NCI-H2107 treated with DMSO at 0.1 percent for 48 hours (cell line): Measurements from ENCODE around the gene RMND1.

Experiments
- DNase-seq: peaks from one replicate; lab custom pipeline; 2025; ENCODE audit not compliant: unreplicated experiment; lab: John Stamatoyannopoulos, UW

Gene RMND1

DNA sequence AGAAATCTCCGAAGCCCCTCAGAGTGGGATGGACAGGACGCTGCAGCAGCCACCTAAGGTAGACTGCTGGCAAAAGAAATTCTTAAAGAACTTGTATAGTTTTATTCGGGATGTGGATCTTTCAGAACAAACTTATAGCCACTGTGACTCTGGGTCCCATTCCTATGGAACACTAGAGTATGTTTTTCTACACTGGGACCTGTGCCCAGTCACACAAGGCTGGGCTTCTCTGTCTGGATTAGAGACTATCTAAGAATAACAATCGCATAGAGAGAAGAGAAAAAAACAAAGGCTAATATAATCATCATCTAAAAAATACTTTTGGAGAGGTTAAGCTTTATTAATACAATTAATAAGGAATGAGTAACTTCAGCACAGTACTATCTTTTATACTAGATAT, 28.9 kb downstream of the RMND1 start:
- DNase-seq = no peak

DNA sequence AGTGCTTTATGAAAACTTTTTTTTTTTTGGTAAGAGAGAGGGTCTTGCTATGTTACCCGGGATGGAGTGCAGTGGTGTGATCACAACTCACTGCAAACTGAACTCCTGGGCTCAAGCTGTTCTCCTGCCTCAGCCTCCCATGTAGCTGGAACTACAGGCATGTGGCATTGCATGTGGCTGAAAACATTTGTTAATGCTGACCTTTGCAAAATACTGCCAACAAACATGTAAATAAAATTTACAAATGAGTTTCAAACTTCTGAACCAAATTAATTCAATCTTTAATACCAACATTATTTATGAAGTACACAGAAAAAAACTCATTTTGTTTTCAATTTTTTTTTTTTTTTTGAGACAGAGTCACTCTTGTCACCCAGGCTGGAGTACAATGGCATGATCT, 34.4 kb downstream of the RMND1 start:
- DNase-seq = no peak

DNA sequence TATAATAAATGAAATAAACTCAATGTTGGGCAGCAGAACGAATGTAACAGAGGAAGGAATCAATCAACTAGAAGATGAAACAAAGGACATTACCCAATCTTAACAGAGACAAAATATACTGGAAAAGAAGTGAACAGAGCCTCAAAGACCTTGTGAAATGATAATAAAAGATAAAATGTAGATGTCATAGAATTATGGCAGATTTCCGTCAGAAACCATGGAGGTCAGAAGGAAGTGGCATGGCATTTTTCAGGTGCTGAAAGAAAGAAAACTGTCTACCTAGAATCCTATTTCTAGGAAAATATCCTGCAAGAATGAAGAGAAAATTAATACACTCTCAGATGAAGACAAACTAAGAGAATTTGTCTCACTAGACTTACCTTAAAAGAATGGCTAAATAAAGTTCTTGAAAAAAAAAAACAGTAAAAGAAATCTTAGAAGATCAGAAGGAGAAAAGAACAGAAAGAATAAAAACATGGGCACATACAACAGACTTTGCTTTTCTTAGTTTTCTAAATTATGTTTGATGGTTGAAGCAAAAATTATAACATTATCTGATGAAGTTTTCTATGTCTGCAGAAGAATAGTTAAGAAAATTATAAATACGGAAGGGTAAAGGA, 37.2 kb downstream of the RMND1 start:
- no peak for DNase-seq

DNA sequence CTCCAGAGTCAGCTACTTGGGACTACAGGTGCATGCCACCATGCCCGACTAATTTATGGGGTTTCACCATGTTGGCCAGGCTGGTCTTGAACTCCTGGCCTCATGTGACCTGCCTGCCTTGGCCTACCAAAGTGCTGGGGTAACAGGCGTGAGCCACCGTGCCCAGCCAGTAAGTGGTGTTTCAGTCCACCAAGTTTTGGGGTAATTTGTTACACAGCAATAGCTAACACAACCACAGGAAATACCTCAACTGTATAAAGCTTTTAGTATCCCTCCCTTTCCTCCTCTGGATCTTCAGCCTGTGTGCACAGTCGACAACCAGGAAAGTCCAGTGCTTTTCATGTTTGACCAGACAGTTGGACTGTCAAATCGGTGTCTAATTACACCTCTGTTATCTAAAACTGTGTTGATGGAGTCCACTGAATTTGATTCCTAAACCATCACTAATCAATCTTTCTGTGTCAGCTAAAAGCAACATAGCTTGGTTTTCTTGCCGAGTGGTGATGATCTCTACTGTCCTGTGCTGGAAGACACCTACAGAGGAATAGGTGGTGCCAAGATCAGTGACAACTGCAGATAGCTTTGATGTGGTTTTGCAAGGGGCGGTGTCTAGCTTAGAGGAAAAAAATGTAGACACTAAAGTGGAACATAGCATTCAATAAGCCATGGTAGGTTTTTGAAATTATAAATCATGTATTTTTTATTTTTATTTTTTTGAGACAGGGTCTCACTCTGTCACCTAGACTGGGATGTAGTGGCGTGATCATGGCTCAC, 38.4 kb downstream of the RMND1 start:
- DNase-seq = no peak

DNA sequence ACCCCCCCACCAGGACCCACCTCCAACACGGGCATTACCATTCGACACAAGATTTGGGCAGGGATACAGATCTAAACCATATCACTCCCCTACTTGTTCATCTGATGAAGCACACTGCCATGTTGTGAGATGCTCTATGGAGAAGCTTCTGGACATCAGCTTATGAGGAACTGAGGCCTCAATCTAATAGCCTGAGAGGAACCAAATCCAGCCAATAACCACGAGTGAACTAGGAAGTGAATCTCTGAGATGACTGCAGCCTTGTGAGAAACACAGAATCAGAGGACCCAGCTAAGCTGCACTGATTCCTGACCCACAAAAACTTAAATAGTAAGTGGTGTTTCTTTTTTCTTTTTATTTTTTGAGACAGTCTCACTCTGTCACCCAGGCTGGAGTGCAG, 39.0 kb downstream of the RMND1 start:
- no peak for DNase-seq

DNA sequence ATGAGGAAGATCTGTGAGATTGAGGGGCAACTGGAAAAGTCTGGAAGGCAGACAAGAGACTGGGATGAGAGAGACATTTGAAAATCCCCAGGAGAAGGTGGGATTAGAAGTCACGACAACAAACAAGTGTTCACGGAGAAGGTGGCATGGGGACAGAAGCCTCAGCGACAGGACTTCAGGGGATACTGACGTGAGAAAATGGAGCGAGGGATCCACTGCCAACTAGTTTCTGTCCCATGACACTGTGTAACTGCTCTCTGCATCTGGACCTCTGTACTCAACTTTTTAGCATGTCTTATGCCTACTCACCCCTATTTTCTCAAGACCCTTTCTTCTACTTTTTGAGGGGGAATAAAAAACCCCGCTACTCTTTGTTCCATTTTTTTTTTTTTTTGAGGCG, 42.2 kb downstream of the RMND1 start:
- no peak for DNase-seq

DNA sequence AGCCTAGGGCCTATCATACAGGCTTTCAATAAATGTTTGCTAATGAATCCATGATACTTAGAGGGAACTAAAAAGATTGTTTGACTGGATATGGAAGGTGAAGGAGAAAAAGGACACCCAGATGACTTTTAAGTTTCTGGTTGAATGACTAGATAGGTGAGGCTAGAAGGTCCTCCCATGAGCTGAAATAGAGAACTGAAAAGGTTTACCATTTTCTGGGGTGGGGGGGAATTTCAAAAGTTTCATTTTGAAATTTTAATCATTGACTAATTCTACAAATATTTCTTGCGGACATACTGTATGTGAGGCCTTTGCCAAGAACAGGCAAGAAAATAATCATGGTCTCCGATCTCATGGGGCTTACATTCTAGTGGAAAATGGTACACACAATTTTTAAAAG, 42.7 kb downstream of the RMND1 start:
- DNase-seq = no peak

DNA sequence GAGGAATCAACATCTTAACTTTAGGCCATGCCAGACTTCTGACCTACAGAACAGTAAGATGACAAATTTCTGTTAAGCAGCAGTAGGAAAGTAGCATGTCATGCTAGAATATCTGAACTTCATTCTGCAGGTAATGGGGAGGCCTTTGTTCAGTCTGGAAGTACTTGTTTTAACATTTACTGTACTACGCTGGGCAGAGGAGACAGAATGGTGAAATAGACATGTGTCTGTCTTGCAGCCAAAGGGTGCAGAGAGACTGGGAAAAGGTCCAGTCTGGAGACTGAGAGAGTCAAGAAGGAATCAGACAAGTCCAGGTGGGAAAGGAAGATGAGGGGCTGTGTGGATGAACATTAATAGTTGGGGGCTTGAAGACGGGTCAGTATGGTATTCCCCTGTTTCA, 43.1 kb downstream of the RMND1 start:
- no peak for DNase-seq

DNA sequence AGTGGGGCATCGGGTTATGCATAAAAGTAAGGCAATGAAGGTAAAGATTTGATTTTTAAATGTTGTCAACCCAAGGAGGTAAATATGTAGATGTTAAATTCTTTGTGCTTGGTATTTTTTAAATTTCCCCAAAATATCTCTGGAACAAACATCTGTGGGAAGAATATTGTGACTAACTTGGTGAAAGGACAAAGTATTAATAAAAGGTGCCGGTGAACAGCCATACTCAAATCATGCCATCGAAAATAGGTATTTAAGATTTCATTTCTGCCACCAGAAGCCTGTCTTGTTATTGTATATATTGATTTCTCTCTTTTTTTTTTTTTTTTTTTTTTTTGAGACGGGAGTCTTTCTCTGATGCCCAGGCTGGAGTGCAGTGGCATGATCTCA, 48.0 kb downstream of the RMND1 start:
- no peak for DNase-seq

DNA sequence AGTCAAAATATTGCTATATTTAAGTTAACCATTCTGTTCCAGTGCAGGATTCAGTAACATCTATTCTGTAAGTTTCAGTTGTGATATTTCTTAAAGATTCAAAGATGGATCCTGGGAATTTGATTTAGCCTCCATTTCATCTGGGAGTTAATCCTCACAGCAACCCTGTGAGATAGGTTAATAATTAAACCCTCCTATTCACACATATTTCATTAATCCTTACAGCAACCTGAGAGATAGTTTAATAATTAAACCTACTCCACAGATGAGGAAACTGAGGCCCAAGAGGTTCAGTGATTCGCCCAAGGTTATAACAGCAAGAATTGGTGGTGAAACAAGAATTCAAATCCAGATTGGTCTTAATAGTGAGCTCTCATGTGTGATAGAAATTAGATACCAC, 49.7 kb downstream of the RMND1 start:
- no peak for DNase-seq

DNA sequence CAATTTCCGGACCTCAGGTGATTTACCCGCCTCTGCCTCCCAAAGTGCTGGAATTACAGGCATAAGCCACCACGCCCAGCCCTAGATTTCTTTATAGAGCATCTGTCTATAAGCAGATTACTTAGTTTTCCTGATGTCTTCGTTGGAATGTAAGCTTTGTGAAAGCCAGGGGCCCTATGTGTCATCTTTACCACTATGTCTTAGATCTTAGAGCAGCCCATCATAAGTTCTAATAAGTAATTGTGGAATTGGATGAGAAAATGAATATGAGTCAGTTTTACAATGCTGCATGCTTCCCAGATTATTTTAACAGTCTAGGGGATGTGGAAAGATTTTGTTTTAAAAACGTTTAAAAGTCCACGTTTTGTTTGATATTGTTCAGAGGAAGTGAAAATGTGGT, 51.5 kb downstream of the RMND1 start:
- no peak for DNase-seq

DNA sequence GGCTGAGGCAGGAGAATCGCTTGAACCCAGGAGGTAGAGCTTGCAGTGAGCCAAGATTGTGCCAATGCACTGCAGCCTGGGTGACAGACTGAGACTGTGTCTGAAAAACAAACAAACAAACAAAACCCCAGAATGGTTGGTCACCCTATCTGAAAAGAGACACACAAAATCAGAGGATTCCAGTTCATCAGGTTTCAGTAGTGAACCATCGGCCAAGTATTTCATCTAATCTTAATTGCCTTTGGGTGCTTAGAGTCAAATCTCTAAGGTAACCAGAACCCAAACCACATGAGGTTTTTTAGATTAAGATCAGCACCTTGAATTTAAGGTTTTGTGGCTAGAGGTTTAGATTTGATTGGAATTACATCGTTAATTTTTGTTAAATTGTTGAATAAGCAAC, 52.2 kb downstream of the RMND1 start:
- DNase-seq = no peak

DNA sequence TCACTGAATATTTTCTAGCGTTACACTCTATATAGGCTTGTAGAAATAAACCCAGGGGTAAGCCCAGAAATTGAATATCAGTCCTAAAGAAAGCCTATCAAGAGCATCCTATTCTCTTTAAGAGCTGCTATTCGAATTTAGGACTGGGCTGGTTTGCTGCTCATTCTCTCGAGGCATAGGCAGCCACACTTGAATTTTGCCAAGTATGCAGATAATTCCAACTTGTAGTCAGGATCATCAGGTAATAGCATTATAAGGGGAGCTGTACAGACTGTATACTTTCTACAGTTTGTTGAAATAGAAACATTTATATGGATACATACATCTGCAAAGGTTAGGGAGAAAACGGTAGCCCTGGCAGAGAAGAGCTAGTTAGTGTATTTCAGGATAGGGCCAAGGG, 58.5 kb downstream of the RMND1 start:
- DNase-seq = no peak

DNA sequence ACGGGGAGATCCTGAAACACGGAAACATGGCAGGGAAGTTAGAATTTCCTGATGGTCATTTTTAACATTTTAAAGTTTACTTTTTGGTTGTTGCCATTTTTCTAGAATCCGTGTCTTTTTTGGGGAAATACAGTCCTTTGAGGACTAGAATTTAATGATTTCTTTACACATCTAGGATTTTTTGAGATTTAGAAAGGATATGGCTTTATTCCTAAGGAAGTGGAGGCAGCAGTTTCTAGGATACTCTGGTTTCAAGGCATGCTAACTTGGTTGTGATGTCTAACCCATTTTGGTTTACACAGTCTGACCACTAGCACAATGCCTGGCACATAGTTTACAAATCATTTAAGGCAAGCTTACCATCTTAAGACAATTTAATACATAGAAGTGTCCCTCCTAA, 59.5 kb downstream of the RMND1 start:
- no peak for DNase-seq

DNA sequence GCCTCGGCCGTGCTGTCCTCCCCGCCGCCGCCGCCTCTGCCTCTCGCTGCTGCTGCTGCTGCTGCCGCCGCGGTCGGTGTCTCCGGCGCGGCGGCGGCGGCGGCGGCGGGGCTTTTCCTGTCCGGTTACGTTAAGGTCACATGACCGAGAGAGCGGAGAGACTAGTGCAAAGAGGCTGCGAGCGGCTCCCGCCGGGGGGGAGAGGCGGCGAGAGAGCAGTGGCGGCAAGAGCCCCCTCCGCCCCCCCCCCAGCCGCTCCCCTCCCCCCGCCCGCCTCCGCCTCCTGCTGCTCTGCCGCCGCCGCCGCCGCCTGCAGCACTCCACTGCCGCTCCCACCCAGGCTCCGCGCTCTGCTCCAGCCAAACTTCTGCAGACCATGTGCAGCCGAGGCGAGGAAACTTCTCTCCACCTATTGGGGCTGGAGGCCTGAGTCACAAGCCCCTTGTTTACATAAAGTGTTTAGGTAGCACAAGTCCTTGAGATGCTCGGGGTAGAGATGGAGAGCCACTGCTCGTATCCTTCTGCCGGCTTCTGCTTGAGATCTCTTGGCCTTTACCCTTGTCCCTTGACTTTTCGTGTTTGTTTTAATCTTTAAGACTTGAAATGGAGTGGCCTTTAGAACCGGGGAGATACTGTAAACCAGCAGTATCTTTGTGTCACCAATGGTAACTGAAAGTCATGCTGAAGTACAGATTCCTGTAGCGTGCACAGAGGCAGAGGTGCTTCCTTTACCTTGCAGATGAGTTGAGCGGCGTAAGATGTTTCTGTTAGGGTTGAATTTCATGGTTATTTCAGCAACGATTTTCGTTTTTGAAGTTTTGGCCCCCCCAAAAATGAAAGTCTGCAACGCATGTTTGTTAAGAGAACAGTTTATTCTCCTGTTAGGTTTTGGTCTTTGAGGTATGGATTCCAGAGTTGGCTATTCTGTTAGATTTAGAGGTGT, 60.2 kb downstream of the RMND1 start, which contains the start of gene ZBTB2:
Gene ZBTB2, minus strand, starts transcription at position 89 of the 943 bp plus-strand sequence. CDS start 17,922 bp downstream, outside the sequence.
- no peak for DNase-seq

DNA sequence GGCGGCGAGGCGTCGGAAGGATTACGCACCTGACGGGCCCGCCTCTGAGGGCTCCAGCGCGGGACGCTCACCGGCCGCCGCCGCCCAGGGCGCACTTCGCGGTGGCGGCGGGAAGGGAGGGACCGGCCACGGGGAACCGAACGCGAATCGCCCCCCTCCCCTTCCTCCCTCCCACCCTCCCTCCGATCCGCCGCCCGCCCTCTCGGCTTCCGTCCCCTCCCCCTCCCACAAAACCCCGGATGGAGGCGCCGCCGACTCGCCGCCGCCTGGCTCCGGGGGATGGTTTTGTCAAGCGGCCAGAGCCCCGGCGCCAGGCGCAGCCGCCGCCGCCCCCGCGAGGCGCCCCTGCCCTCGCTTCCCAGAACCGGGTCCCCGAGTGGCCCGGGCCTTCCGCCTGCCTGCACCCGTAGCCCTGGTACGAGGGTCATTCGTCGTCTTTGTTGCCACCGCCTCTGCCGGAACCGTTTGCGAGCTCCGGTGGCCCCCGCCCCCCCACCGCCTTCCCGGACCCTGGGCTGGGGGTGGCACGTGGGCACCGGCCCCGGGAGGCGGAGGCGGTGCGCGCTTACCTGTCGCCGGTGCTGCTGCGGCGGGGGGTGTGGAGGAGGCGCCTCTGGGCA, 61.0 kb downstream of the RMND1 start:
- no peak for DNase-seq

DNA sequence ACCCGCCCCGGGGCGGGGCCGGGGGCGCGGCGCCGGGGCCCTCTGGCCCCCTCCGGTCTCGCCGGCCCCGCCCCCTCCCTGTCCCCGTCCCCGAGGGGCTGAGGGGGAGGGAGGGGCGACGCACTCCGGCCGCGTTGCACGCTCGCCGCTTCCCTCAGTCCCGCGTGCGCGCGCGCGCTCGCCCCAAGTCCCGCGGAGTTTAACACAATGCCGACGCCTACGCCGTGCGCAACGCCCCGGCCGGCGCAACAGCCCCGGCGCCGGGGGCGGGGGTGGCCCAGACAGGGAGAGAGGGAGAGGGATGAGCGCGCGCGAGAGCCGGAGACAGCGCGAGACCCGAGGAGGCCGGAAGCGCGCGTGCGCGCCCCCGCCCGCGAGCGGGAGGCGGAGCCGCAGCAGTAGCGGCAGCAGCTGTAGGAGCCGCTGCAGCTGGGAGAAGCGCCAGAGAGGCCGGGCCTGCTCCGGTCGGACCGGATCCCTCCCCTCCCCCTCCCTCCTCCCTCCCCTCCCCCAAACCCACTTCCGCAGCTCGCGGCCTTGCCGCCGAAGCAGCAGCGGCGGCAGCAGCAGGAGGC, 61.6 kb downstream of the RMND1 start:
- DNase-seq = peak; percentile 87

DNA sequence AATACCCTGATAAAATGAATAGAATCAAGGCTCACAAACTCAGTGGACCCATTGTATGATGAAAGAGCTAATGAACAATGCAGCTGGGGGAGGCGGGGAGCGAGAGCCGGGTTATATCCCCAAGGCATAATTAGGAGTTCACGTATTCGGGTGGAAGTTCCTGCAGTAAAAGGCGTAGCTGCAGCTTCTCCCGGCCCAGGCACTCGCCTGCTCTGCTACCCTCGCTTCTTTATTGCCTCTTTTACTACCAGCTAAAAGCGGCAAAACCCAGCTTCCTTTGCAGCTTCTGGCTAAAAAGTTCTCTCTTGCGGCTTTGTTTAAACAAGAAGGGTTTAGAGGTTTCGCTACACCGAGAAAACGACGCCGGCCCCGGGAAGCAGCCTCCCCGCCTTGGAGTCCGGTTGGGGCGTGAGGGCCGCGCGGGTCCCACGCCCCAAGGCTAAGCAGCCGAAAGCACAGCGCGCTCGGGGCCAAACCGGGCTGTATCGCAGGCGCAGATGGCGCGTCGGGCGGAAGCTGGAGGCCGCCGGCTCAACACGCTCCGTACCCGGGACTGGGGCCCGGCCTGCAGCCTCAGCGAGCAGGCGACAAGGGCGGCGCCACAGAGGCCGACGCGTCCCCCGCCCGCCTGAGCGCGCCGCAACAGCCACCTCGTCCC, 62.2 kb downstream of the RMND1 start:
- DNase-seq = peak; percentile 80

DNA sequence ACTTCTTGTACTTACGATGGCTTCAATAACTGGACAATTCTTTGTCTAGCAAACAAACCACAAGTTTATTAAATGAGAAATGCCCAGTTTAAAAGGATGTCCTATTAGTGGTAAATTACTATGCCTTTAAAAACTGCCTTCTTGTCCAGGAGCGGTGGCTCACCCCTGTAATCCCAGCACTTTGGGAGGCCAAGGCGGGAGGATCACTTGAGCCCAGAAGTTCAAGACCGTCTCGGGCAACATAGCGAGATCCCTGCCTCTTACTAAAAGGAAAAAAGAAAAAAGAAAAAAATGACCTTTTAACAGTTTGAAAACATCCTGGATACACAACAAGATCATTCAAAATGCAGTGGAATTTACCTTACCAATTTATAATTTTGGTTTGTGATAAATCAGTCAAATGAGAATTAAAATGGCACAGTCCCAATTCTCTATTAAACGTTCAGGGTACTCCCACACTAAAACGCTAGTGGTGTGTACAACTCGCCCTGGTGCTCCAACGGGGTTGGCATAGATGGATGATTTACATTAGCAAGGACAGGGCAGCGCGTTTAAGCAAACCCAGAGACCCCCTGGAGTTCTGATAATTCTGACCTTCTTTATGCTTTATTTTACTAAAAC, 62.8 kb downstream of the RMND1 start:
- peak; percentile 80 for DNase-seq

DNA sequence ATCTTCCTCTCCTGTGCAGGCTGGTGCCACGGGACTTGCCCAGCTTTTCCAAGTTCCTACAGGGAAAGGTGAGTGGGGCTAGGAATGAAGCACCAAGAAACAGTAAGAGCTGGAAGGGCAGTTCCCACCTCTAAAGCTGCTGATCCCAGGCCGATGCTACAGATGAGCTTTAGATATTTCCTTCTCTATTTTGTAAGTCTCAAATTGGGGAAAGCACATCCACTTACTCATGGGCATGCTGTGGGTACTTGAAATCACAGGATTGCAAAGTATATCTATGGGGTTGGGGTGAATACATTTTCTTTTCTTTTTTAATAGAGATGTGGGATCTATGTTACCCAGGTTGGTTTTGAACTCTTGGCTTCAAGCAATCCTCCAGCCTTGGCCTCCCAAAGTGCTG, 63.7 kb downstream of the RMND1 start:
- no peak for DNase-seq
